ENCODE results near the gene RAB3C. TPM values are rescaled to one million over a fixed set of nuclear protein-coding genes. Genes with fewer than 3 reads are reported as not detected.
"Not testable (repeated sequence)": the region's sequence is repeated elsewhere in the genome, so short reads cannot be mapped to it uniquely, and the experiment has no call there.

RAB3C gene
- total and polyA plus RNA-seq, 2 donors: 0.19 to 0.66 TPM

DNA sequence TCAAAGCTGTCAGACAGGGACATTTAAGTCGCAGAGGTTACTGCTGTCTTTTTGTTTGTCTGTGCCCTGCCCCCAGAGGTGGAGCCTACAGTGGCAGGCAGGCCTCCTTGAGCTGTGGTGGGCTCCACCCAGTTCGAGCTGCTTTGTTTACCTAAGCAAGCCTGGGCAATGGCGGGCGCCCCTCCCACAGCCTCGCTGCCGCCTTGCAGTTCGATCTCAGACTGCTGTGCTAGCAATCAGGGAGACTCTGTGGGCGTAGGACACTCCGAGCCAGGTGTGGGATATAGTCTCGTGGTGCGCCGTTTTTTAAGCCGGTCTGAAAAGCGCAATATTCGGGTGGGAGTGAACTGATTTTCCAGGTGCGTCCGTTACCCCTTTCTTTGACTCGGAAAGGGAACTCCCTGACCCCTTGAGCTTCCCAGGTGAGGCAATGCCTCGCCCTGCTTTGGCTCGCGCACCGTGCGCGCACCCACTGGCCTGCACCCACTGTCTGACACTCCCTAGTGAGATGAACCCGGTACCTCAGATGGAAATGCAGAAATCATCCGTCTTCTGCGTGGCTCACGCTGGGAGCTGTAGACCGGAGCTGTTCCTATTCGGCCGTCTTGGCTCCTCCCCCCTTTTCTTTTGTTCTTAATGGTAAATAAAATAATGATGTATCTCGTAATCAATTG is 25.1 kb upstream of the RAB3C start:
- not testable (repeated sequence) for H3K36me3 ChIP-seq (ENCODE audit: control insufficient read depth in 2 of 2, insufficient read depth in 2 of 2, low read length in 1 of 2); DNase-seq (ENCODE audit: low read depth in 6 of 9, low spot score in 9 of 9); H3K27ac ChIP-seq (ENCODE audit: low read depth in 1 of 2, low read length in 1 of 2); H3K4me3 ChIP-seq (ENCODE audit: low read length in 2 of 2); H3K27me3 ChIP-seq (ENCODE audit: control insufficient read depth in 2 of 2, insufficient read depth in 1 of 2, low read length in 1 of 2); H3K9me3 ChIP-seq (ENCODE audit: control insufficient read depth in 2 of 2, insufficient read depth in 1 of 2, low read length in 1 of 2); H3K4me1 ChIP-seq (ENCODE audit: control insufficient read depth in 2 of 2, insufficient read depth in 2 of 2, low read length in 2 of 2)
- 94% methylated on average over 32 of the region's 32 CpGs for WGBS

- H3K27me3 ChIP-seq (ENCODE audit: control insufficient read depth in 2 of 2, insufficient read depth in 1 of 2, low read length in 1 of 2); DNase-seq (ENCODE audit: low read depth in 6 of 9, low spot score in 9 of 9); H3K4me1 ChIP-seq (ENCODE audit: control insufficient read depth in 2 of 2, insufficient read depth in 2 of 2, low read length in 2 of 2); H3K27ac ChIP-seq (ENCODE audit: low read depth in 1 of 2, low read length in 1 of 2); H3K36me3 ChIP-seq (ENCODE audit: control insufficient read depth in 2 of 2, insufficient read depth in 2 of 2, low read length in 1 of 2); H3K4me3 ChIP-seq (ENCODE audit: low read length in 2 of 2): not testable (repeated sequence)
- H3K9me3 ChIP-seq (ENCODE audit: control insufficient read depth in 2 of 2, insufficient read depth in 1 of 2, low read length in 1 of 2): peaks cover 0 to 16% of the 10 kb centered on the region in 2 donors
- 97% methylated on average over 33 of the region's 33 CpGs for WGBS
Observed at GRCh38 chr5:58563016-58563700, 19.7 kb upstream of the RAB3C start.

- not testable (repeated sequence) for H3K36me3 ChIP-seq (ENCODE audit: control insufficient read depth in 2 of 2, insufficient read depth in 2 of 2, low read length in 1 of 2); H3K27me3 ChIP-seq (ENCODE audit: control insufficient read depth in 2 of 2, insufficient read depth in 1 of 2, low read length in 1 of 2); H3K4me1 ChIP-seq (ENCODE audit: control insufficient read depth in 2 of 2, insufficient read depth in 2 of 2, low read length in 2 of 2); H3K27ac ChIP-seq (ENCODE audit: low read depth in 1 of 2, low read length in 1 of 2); H3K4me3 ChIP-seq (ENCODE audit: low read length in 2 of 2); DNase-seq (ENCODE audit: low read depth in 6 of 9, low spot score in 9 of 9)
- WGBS: 95% methylated on average over 39 of the region's 39 CpGs
- H3K9me3 ChIP-seq (ENCODE audit: control insufficient read depth in 2 of 2, insufficient read depth in 1 of 2, low read length in 1 of 2): peaks cover 0 to 16% of the 10 kb centered on the region in 2 donors
Observed at GRCh38 chr5:58564043-58564832, 18.6 kb upstream of the RAB3C start.

- 94% methylated on average over 4 of the region's 4 CpGs for WGBS
- no peak overlapping the region for H3K27ac ChIP-seq (ENCODE audit: low read depth in 1 of 2, low read length in 1 of 2)
- no peak overlapping the region for H3K4me3 ChIP-seq (ENCODE audit: low read length in 2 of 2)
- no peaks in the 10 kb centered on the region for H3K4me1 ChIP-seq (ENCODE audit: control insufficient read depth in 2 of 2, insufficient read depth in 2 of 2, low read length in 2 of 2)
- H3K27me3 ChIP-seq (ENCODE audit: control insufficient read depth in 2 of 2, insufficient read depth in 1 of 2, low read length in 1 of 2): no peaks in the 10 kb centered on the region
- no peak for DNase-seq (ENCODE audit: low read depth in 6 of 9, low spot score in 9 of 9)
- H3K36me3 ChIP-seq (ENCODE audit: control insufficient read depth in 2 of 2, insufficient read depth in 2 of 2, low read length in 1 of 2): no peaks in the 10 kb centered on the region
- peaks cover 0 to 16% of the 10 kb centered on the region in 2 donors for H3K9me3 ChIP-seq (ENCODE audit: control insufficient read depth in 2 of 2, insufficient read depth in 1 of 2, low read length in 1 of 2)
Observed at GRCh38 chr5:58565033-58565432, 17.8 kb upstream of the RAB3C start.

DNA sequence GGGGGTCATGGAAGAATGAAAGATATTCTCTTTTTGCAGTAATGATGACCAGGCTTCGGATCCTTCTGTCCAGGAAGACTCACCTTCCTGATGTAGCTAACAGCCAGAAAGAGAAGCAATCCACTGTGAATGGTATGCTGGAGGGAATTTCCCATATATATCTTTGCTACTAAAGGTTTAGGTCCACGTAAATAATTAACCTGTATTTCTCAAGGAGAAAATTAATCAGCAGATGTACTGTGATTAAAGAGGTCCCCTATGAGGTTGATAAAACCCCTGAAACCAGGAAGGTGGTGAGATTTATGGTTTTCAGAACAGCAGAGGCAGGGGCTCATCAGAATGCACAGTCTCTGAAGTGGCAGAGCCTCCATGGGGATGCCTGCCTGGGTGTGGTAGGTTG is 11.4 kb upstream of the RAB3C start:
- no peaks in the 10 kb centered on the region for H3K4me1 ChIP-seq (ENCODE audit: control insufficient read depth in 2 of 2, insufficient read depth in 2 of 2, low read length in 2 of 2)
- no peaks in the 10 kb centered on the region for H3K27me3 ChIP-seq (ENCODE audit: control insufficient read depth in 2 of 2, insufficient read depth in 1 of 2, low read length in 1 of 2)
- peaks cover 0 to 1% of the 10 kb centered on the region in 2 donors for H3K9me3 ChIP-seq (ENCODE audit: control insufficient read depth in 2 of 2, insufficient read depth in 1 of 2, low read length in 1 of 2)
- no peak for DNase-seq (ENCODE audit: low read depth in 6 of 9, low spot score in 9 of 9)
- H3K4me3 ChIP-seq (ENCODE audit: low read length in 2 of 2): no peak overlapping the region
- no peak overlapping the region for H3K27ac ChIP-seq (ENCODE audit: low read depth in 1 of 2, low read length in 1 of 2)
- 98% methylated on average over 2 of the region's 2 CpGs for WGBS
- no peaks in the 10 kb centered on the region for H3K36me3 ChIP-seq (ENCODE audit: control insufficient read depth in 2 of 2, insufficient read depth in 2 of 2, low read length in 1 of 2)

DNA sequence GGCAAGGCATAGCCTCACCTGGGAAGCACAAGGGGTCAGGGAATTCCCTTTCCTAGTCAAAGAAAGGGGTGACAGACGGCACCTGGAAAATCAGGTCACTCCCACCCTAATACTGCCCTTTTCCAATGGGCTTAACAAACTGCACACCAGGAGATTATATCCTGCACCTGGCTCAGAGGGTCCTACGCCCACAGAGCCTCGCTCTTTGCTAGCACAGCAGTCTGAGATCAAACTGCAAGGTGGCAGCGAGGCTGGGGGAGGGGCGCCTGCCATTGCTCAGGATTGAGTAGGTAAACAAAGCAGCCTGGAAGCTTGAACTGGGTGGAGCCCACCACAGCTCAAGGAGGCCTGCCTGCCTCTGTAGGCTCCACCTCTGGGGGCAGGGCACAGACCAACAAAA is 9.9 kb upstream of the RAB3C start:
- not testable (repeated sequence) for DNase-seq (ENCODE audit: low read depth in 6 of 9, low spot score in 9 of 9)
- WGBS: 84% methylated on average over 5 of the region's 5 CpGs

DNA sequence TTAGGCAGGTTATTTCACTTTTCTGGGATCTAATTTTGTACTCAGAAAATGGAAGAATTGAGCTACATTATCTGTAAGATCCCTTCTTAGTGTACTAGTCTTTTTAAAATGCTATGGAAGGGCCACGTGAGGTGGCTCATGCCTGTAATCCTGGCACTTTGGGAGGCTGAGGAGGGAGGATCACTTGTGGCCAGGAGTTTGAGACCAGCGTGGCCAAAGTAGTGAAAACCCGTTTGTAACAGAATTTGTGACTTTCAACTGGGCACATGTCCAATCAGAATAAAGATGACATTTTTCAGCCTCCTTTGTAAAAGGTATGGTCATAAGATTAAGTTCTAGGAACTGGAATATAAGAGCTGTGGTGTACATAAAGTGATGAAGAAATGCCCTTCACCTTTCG is 3.1 kb upstream of the RAB3C start:
- Histone ChIP-seq H3K4me1 (ENCODE audit: control insufficient read depth in 2 of 2, insufficient read depth in 2 of 2, low read length in 2 of 2) (peaks cover 4 to 9% of the 10 kb centered on the region in 2 donors), H3K4me3 (ENCODE audit: low read length in 2 of 2) (no peak overlapping the region), H3K27me3 (ENCODE audit: control insufficient read depth in 2 of 2, insufficient read depth in 1 of 2, low read length in 1 of 2) (peaks cover 9 to 32% of the 10 kb centered on the region in 2 donors), H3K36me3 (ENCODE audit: control insufficient read depth in 2 of 2, insufficient read depth in 2 of 2, low read length in 1 of 2) (no peaks in the 10 kb centered on the region), H3K27ac (ENCODE audit: low read depth in 1 of 2, low read length in 1 of 2) (no peak overlapping the region), H3K9me3 (ENCODE audit: control insufficient read depth in 2 of 2, insufficient read depth in 1 of 2, low read length in 1 of 2) (peaks cover 0 to 3% of the 10 kb centered on the region in 2 donors)
- no peak for DNase-seq (ENCODE audit: low read depth in 6 of 9, low spot score in 9 of 9)
- WGBS: 87% methylated on average over 4 of the region's 4 CpGs

More for the DNA sequence above, 9.9 kb upstream of the RAB3C start:
- H3K27ac ChIP-seq (ENCODE audit: low read depth in 1 of 2, low read length in 1 of 2); H3K27me3 ChIP-seq (ENCODE audit: control insufficient read depth in 2 of 2, insufficient read depth in 1 of 2, low read length in 1 of 2); H3K4me1 ChIP-seq (ENCODE audit: control insufficient read depth in 2 of 2, insufficient read depth in 2 of 2, low read length in 2 of 2); H3K9me3 ChIP-seq (ENCODE audit: control insufficient read depth in 2 of 2, insufficient read depth in 1 of 2, low read length in 1 of 2); H3K36me3 ChIP-seq (ENCODE audit: control insufficient read depth in 2 of 2, insufficient read depth in 2 of 2, low read length in 1 of 2); H3K4me3 ChIP-seq (ENCODE audit: low read length in 2 of 2): not testable (repeated sequence)

DNA sequence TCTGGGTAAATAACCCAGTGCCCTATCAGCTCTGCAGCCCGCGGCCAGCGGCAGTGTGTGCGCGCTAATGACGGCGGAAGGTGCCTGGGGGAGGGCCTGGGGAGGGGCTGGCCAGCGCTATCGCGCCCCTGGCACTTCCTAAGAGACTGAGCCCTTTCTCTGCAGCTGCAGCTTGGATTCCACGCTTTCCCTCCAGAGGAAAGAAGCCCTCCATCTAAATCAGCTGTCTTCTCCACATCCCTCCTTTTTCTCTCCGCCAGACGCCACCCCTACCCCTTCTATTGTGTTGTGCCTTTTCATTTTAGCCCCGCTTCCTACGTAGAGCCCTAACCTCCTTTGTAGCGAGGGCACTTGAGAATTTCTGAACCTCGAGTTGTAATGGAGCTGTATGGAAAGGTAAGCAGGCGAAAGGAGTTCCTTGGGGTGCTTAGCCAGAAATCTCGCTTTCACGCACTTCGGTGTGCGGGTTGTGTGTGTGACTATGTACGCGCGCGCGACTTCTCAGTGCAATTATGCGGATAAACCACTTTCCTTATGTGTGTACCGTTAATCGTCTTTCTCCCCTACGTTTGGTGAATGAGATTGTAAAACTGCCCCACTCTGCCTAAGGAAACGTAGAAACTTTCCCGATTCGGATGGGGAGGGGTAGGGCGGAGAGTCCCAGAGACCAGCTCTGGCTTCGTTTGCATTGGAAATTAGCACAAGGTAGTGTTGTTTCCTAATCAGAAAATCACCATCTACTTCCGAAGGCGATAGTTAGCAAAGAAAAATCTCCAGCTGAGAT is 664 bp upstream of the RAB3C start:
- Histone ChIP-seq H3K4me3 (ENCODE audit: low read length in 2 of 2) (peak overlapping the region; percentile 48 to 51), H3K27me3 (ENCODE audit: control insufficient read depth in 2 of 2, insufficient read depth in 1 of 2, low read length in 1 of 2) (peaks cover 9 to 32% of the 10 kb centered on the region in 2 donors), H3K36me3 (ENCODE audit: control insufficient read depth in 2 of 2, insufficient read depth in 2 of 2, low read length in 1 of 2) (no peaks in the 10 kb centered on the region), H3K9me3 (ENCODE audit: control insufficient read depth in 2 of 2, insufficient read depth in 1 of 2, low read length in 1 of 2) (peaks cover 0 to 3% of the 10 kb centered on the region in 2 donors), H3K4me1 (ENCODE audit: control insufficient read depth in 2 of 2, insufficient read depth in 2 of 2, low read length in 2 of 2) (peaks cover 4 to 9% of the 10 kb centered on the region in 2 donors), H3K27ac (ENCODE audit: low read depth in 1 of 2, low read length in 1 of 2) (no peak overlapping the region)
- peak in 2 of 9 donors; percentile 3 to 17 for DNase-seq (ENCODE audit: low read depth in 6 of 9, low spot score in 9 of 9)
- WGBS: 1% methylated on average over 38 of the region's 38 CpGs
